Measurements from ENCODE around the gene S100PBP.

DNA sequence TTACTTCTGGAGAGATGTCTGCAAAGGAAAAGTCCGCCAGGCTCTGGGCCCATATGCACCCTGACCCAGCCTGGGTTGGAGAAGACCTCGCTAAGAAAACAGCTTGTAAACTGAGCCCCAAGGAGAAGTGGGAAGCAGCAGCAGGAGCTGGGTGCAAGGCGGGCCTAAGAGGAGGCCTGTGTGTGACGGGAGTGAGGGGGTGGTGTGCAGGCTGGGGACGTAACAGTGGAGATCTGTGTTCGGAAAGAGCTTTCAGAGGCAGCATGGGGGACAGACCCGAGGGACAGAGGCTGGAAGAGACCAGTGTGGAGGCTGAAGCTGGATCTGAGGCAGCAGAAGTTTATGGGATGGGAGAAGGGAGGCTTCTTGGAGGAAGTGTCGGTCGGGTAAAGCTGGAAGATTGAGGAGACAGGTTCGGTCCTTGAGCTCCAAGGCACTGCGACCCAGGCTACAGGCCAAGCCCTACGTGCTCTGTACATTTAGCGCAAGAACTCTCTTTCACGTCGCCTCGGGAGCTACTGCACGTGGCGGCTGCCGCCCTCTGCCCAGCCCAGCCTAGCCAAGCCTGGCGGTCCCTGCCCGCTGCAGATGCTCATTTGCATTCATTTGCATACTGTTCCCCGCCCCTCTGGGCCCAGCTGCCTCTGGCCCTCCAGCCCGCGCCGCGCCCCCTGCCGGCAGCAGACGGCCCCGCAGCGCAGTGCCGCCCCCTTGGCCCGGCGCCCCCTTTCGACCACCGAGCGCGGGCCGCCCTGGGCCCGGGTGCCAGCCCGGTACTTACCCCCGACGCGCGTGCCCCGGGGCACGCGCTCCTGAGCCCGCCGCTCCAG is 75.1 kb downstream of the S100PBP start:
- TF ChIP-seq NFIC (IDR thresholded peaks at IDR 0.05) (no peak), RAD21 (IDR thresholded peaks at IDR 0.05; ENCODE audit: low read depth) (peak; percentile 14; the same call in 1 of the 2 replicates), TEAD4 (IDR thresholded peaks at IDR 0.05) (no peak), EP300 (IDR thresholded peaks at IDR 0.05; ENCODE audit: borderline replicate concordance) (no peak), MAX (IDR thresholded peaks at IDR 0.05) (peak; percentile 99), CREB1 (IDR thresholded peaks at IDR 0.05; ENCODE audit: low read depth) (no peak), TAF1 (IDR thresholded peaks at IDR 0.05; ENCODE audit: low read depth) (no peak)
- TF ChIP-seq, protein P1, sequence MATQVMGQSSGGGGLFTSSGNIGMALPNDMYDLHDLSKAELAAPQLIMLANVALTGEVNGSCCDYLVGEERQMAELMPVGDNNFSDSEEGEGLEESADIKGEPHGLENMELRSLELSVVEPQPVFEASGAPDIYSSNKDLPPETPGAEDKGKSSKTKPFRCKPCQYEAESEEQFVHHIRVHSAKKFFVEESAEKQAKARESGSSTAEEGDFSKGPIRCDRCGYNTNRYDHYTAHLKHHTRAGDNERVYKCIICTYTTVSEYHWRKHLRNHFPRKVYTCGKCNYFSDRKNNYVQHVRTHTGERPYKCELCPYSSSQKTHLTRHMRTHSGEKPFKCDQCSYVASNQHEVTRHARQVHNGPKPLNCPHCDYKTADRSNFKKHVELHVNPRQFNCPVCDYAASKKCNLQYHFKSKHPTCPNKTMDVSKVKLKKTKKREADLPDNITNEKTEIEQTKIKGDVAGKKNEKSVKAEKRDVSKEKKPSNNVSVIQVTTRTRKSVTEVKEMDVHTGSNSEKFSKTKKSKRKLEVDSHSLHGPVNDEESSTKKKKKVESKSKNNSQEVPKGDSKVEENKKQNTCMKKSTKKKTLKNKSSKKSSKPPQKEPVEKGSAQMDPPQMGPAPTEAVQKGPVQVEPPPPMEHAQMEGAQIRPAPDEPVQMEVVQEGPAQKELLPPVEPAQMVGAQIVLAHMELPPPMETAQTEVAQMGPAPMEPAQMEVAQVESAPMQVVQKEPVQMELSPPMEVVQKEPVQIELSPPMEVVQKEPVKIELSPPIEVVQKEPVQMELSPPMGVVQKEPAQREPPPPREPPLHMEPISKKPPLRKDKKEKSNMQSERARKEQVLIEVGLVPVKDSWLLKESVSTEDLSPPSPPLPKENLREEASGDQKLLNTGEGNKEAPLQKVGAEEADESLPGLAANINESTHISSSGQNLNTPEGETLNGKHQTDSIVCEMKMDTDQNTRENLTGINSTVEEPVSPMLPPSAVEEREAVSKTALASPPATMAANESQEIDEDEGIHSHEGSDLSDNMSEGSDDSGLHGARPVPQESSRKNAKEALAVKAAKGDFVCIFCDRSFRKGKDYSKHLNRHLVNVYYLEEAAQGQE (IDR thresholded peaks at IDR 0.05; ENCODE audit: low read depth), result no peak

Measured in Ishikawa (cell line).